CD4-positive, alpha-beta T cell treated with Interleukin-1 beta for 1 hour (primary cell): ENCODE results near the gene RBCK1.
"Not testable (repeated sequence)": the region's sequence is repeated elsewhere in the genome, so short reads cannot be mapped to it uniquely, and the experiment has no call there.

Experiments
- DNase-seq, 2 donors: peaks; one replicate each; pipeline ENCODE4 v3.0.0-alpha.2; 2020 to 2022

RBCK1 gene

GRCh38 chr20:475463-476357 lies 67.6 kb downstream of the RBCK1 start:
- DNase-seq = no peak

DNA sequence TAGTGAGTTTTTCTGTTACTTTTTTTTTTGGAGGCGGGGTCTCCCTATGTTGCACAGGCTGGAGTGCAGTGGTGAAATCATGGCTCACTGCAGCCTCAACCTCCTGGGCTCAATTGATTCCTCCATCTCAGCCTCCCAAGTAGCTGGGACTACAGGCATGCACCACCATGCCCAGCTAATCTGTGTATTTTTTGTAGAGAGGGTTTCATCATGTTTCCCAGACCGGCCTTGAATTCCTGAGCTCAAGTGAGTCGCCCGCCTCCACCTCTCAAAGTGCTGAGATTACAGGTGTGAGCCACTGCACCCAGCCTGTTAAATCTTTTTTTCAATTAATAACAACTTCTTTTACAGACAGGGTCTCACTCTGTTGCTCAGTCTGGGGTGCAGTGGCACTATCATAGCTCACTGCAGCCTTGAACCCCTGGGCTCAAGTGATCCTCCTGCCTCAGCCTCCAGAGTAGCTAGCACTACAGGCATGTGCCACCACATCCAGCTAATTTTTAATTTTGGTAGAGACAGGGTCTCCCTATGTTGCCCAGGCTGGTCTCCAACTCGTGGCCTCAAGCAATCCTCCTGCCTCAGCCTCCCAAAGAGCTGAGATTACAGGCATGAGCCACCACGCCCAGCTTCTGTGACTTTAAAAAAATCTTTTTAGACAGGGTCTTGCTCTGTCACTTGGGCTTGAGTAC lies 68.6 kb downstream of the RBCK1 start:
- not testable (repeated sequence) for DNase-seq

- no peak for DNase-seq
These were observed 70.2 kb downstream of the RBCK1 start for GRCh38 chr20:478010-478948.

DNA sequence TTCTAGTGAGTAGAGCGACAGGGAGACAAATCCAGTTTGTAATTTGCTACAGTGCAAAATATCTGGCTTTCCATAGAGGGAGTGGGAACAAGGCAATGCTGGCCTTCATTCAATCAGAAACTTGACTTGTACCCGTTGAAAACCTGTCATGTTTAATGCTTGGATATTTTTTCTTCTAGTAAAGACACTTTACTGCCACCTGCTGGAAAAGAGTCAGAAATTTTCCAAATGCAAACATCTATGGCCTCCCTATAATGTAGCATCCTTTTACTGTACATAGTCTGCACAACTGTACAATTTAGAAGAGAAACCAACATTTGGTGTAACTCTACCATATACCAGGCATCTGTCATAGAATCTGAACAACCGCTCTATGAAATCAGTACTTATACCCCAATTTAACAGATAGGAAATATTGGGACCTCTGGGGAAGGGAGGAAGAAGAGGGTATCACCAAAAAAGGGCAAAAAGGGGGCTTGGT lies 70.9 kb downstream of the RBCK1 start:
- peak; percentile 7 to 79 for DNase-seq

DNA sequence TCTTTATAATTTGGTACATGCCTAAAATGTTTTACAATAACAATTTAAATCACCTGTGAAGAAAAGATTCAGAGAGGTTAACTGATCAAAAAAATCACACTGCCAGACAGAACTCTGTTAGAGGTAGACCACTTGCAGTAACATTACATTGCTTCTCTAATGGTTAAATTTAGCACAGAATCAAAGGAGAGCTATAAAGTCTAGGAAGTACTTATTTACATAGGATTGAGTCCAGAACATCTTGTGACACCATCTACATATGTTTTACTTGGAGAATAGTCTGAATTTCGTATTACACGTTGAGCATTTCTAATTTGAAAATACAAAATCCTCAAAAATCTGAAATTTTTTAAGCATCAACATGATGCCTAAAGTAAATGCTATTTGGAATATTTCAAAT lies 71.4 kb downstream of the RBCK1 start:
- no peak for DNase-seq

GRCh38 chr20:480044-480443 lies 71.9 kb downstream of the RBCK1 start:
- DNase-seq = no peak

GRCh38 chr20:481167-481566 lies 73.1 kb downstream of the RBCK1 start:
- peak in 1 of 2 donors; percentile 31 for DNase-seq
